Transverse colon (tissue), 4 donors: ENCODE data around the gene ZNF254.

Source experiments
- CTCF ChIP-seq, 5 experiments: fragments of 200-600 bp in 3 of 5; fragments of 450-650 bp in 2 of 5; sonication (generic) in 3 of 5; IDR thresholded peaks; 1 replicate in 2 of 5; 2 replicates in 3 of 5; pipeline ENCODE4 v1.5.1; 2016 to 2017; ENCODE audit warnings: antibody characterized with exemption in 5 of 5, inconsistent platforms in 3 of 5, mild to moderate bottlenecking in 2 of 5, moderate library complexity in 1 of 5
- EP300 ChIP-seq: sonication (generic); formaldehyde crosslinking; IDR thresholded peaks from one replicate; pipeline ENCODE4 v1.6.1; 2017; ENCODE audit warnings: antibody characterized with exemption, low read depth
- POLR2A ChIP-seq: fragments of 450-650 bp; IDR thresholded peaks from one replicate; pipeline ENCODE4 v1.6.1; 2016; ENCODE audit warnings: antibody characterized with exemption, mild to moderate bottlenecking, moderate library complexity
- POLR2AphosphoS5 ChIP-seq, 3 donors: sonication (generic); formaldehyde crosslinking; IDR thresholded peaks; one replicate each; pipeline ENCODE4 v1.6.1; 2016; ENCODE audit warnings: antibody characterized with exemption in 3 of 3

- no peak for TF ChIP-seq POLR2AphosphoS5 (IDR thresholded peaks at IDR 0.05)
- no peak for TF ChIP-seq POLR2A
- TF ChIP-seq CTCF (IDR thresholded peaks at IDR 0.05): no peak
- TF ChIP-seq EP300: no peak
Observed at GRCh38 chr19:24141612-24142011, 54.6 kb downstream of the ZNF254 start.
